GM10266 (cell line): Measurements from ENCODE around the gene CYTH2.
A peak's percentile ranks its signal among the peaks of the same experiment; 100 is the strongest.

ENCODE experiments used
- DNase-seq: peaks from one replicate; pipeline ENCODE4 v3.0.0; 2012; ENCODE audit errors: extremely low spot score
- TF ChIP-seq, protein P1 (sequence below): IDR thresholded peaks from 2 replicates; pipeline ENCODE4 v1.5.1; 2012; ENCODE audit warnings: mild to moderate bottlenecking, low read depth; ENCODE audit not compliant: control insufficient read depth, insufficient read depth; ENCODE audit errors: missing control alignments

CYTH2 gene

DNA sequence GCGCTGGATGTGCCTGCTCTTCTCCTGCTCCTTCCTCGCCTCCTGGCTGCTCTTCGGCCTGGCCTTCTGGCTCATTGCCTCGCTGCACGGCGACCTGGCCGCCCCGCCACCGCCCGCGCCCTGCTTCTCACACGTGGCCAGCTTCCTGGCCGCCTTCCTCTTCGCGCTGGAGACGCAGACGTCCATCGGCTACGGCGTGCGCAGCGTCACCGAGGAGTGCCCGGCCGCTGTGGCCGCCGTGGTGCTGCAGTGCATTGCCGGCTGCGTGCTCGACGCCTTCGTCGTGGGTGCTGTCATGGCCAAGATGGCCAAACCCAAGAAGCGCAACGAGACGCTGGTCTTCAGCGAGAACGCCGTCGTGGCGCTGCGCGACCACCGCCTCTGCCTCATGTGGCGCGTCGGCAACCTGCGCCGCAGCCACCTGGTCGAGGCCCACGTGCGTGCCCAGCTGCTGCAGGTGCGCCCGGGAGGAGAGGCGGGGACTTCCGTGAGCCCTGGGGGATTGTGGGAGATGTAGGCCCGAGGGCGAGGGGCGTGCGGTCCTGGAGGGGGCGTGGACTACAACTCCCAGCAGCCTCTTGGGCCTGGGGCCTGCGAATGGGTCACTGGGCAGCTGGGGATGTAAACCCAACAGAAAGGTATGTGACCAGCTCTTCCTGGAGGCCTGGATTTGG, 7.0 kb upstream of the CYTH2 start:
- TF ChIP-seq, protein P1, sequence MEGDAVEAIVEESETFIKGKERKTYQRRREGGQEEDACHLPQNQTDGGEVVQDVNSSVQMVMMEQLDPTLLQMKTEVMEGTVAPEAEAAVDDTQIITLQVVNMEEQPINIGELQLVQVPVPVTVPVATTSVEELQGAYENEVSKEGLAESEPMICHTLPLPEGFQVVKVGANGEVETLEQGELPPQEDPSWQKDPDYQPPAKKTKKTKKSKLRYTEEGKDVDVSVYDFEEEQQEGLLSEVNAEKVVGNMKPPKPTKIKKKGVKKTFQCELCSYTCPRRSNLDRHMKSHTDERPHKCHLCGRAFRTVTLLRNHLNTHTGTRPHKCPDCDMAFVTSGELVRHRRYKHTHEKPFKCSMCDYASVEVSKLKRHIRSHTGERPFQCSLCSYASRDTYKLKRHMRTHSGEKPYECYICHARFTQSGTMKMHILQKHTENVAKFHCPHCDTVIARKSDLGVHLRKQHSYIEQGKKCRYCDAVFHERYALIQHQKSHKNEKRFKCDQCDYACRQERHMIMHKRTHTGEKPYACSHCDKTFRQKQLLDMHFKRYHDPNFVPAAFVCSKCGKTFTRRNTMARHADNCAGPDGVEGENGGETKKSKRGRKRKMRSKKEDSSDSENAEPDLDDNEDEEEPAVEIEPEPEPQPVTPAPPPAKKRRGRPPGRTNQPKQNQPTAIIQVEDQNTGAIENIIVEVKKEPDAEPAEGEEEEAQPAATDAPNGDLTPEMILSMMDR: no peak
- no peak for DNase-seq

DNA sequence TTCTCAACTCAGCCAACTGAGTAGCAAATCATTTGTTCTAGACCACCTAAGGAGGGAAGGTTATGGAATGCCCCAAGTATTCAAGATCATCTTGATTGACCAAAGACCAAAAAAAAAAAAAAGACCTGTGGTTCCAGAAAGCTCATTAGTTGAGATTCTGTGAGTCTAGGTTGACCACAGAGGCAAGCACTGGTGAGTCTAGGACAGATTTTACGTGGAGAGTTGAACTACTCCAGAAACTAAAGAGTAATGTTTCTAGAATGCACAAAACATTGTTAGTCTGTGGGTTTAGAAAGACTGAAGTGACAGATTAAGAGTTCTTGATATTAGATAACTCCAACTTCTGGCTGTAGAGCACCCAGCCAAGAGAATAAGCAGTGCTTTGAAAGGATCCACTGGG, 4.0 kb upstream of the CYTH2 start:
- TF ChIP-seq, protein P1: no peak
- no peak for DNase-seq

GRCh38 chr19:48466561-48467325, 2.4 kb upstream of the CYTH2 start:
- no peak for DNase-seq
- TF ChIP-seq, protein P1: no peak

GRCh38 chr19:48468772-48469288, 339 bp upstream of the CYTH2 start:
- DNase-seq: peak; percentile 99
- TF ChIP-seq, protein P1: no peak

DNA sequence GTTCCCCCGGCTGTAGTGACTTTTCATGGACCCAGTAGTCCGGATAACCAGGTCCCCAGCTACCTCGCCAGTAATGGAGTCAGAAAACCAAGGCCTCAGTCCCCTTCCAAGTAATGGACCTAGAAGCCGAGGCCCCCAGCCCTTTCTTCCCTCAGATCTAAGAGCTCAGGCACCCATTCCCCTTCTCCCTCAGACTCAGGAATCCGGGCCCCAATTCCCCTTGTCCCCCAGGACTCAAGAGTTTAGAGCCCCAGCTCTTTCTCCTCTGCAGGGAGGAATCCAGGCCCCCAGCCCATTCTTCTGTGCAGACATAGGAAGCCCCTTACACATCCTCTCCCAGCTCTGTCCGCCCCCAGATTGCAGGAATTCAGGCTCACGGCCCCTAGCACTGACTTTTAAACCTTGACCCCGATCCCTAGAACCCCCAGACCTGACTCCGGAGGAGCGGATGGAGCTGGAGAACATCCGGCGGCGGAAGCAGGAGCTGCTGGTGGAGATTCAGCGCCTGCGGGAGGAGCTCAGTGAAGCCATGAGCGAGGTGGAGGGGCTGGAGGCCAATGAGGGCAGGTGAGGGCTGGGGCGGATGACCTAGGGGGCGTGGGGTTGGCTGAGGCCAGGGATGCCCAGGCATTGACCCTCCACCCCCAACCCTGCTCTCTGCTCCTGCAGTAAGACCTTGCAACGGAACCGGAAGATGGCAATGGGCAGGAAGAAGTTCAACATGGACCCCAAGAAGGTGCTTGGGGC, 938 bp downstream of the CYTH2 start:
- no peak for DNase-seq
- TF ChIP-seq, protein P1: no peak

GRCh38 chr19:48470856-48471255, 1.7 kb downstream of the CYTH2 start:
- no peak for DNase-seq
- TF ChIP-seq, protein P1: no peak
